ENCODE data around the gene SETX. TPM values are rescaled to one million over a fixed set of nuclear protein-coding genes. Genes with fewer than 3 reads are reported as not detected.

Gene SETX
- total RNA-seq, 1 donor from 2014 or later = 87.4 TPM

DNA sequence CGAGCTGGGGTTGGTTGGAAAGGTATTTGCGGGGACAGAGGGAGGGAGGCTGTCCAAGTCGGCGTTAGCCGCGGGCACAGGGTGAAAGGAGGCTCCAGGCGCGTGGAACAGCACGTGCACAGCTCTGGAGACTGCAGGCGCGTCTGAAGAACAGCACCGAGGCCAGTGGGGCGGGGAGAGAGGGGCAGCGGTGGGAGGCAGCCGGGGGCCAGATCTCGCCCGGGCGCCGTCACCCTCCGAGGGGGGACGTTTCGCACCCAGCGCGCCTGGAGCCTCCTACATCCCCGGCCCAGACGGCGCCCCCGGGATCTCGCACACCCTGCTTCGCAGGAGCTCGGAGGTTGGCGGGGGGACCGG is 113.3 kb downstream of the SETX start:
- no peak for DNase-seq (ENCODE audit: low read depth)

DNA sequence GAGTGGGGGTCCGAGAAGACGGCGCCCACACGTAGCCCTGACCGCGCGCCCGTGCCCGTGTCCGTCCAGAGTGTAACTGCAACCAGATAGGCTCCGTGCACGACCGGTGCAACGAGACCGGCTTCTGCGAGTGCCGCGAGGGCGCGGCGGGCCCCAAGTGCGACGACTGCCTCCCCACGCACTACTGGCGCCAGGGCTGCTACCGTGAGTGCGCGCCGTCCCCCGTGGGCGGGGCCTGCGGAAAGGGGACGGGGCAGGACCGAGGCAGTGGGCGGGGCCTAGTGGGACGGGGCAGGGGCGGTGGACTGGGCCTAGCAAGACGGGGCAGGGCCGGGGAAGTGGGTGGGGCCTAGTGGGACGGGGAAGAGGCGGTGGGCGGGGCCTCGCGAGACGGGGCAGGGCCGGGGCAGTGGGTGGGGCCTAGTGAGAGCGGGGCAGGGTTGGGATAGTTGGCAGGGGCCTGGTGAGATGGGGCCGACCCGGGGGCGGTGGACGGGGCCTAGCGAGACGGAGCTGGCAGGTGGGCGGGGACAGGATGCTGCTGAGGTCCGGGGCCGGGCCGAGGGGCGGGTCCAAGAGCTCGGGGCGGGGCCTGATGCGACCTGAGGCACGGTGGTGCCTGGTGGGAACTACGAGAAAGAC is 113.8 kb downstream of the SETX start:
- DNase-seq (ENCODE audit: low read depth) = peak; percentile 72

DNA sequence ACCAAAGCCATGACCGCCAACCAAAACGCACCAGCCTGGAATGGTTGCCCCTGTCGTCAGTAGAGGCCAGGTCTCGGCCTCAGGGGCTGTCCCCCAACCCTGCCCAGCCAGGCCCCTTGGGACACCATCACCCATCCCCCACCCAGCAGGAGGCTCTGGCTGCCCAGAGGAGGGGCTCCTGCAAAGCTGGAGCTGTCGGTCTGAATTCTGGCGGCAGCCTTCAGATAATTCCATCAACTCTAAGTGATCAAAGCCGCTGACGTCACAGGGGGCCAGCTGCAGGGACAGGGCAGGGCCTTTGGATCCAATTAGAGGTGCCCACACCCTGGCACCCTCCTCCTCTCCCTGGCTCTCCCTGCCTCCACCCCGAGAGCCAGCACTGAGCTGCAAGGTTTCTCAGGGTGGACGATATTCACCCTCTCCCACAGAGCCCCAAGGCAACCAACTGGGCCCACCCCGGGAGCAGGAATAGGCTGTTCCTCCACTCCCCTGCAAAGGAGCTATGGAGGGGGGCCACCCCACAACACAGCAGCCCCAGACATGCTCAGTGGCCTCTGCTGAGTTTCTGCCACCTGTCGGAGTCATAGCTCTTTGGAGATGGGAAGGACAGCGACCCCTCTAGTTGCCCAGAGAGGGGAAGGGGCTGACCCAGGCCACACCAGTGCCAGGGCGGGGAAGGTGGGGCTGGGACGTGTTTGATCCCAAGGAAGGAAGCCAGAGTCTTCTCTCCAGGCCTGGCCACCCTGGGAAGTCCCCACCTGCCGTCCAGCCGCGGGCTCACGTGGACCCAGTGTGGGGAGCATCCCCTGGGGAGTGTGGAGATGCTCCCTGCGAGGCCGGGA is 114.6 kb downstream of the SETX start:
- no peak for DNase-seq (ENCODE audit: low read depth)

DNA sequence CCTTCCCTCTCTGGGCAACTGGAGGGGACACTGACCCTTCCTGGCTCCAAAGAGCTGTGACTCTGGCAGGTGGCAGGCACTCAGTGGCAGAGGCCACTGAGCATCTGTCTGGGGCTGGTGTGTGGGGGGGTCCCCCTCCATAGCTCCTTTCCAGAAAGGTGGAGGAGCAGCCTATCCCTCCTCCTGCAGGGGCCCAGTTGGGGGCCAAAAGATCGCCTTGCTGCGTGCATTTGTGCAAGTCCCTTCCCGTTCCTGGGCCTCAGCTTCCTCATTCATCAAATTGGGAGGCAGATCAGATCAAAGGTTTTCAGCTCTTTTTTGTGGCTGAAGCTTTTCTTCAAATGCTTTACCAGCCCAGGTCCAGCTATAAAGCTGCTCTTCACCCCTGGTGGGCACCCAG is 115.3 kb downstream of the SETX start:
- no peak for DNase-seq (ENCODE audit: low read depth)

DNA sequence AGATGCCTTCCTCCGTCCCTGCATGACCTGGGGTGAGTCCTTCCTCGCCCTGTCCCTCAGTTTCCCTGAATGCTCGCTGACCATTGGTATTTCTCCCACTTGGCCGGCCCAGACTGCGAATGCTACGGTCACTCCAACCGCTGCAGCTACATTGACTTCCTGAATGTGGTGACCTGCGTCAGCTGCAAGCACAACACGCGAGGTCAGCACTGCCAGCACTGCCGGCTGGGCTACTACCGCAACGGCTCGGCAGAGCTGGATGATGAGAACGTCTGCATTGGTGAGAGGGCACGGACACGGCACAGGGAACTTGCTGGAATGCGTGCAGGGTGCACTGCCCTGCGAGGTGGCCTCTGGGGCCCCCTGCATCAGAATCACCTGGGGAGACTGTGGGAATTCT is 115.8 kb downstream of the SETX start:
- DNase-seq (ENCODE audit: low read depth) = no peak

DNA sequence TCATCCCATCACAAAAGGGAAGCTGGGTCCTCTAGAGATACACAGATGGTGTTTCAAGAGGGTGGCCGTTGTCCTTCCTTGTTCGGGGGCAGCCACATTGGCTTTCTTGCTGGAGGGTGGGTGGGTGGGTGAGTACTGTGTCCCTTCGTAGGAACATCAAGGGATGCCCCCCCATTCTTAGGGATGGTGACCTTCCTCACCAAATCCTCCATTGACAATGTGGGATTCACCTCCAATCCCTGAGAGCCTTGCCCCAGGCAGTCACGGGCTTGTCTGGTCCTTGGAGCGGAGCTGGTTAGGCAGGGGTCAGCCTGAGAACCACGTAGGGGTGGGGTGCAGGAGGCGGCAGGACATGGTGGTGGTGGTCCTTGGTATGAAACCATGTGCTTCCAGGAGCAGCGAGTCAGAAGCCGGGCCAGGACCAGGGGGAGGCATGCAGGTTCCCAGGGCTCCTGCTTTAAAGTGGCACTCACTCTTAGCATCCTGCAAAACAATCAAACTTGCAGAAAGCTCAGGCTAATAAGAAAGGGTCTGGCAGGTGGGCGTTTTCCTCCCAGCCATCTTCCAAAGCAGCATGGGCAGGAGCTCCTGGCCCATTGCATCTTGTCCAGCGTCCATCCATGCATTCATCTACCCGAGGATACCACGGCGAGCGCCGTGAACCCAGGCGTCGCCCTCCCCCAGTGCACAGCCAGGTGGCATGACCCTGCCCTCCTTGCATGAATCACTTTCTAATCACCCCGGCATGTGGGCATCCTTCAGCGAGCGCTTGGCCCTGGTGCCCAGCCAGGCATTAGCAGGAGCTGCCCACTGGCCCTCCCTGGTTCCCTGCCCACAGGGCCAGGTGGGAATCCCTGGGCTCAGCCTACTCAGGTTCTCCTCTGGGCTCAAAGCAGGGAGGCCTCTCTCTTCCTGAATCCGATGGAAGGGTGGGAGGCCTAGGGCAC is 116.5 kb downstream of the SETX start:
- DNase-seq (ENCODE audit: low read depth) = no peak

DNA sequence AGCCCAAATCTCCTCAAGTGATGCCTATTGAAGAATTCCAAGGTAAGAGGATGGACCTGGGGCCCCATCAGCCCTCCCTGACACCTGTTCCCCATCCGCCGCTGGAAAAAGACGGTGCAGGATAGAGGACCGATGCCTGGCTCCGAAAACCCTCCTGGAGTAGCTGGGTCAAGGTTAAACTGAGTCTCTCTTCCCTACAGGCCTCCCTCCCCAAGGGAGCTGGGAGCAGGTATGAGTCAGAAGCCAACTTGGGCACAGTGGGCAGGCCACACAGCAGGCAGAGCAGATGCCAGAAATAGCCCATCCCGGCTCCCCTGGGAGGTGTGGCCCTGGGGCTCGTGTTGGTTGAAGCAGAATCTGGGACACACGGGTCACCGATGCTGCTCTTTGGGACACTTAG is 117.3 kb downstream of the SETX start:
- DNase-seq (ENCODE audit: low read depth) = no peak

DNA sequence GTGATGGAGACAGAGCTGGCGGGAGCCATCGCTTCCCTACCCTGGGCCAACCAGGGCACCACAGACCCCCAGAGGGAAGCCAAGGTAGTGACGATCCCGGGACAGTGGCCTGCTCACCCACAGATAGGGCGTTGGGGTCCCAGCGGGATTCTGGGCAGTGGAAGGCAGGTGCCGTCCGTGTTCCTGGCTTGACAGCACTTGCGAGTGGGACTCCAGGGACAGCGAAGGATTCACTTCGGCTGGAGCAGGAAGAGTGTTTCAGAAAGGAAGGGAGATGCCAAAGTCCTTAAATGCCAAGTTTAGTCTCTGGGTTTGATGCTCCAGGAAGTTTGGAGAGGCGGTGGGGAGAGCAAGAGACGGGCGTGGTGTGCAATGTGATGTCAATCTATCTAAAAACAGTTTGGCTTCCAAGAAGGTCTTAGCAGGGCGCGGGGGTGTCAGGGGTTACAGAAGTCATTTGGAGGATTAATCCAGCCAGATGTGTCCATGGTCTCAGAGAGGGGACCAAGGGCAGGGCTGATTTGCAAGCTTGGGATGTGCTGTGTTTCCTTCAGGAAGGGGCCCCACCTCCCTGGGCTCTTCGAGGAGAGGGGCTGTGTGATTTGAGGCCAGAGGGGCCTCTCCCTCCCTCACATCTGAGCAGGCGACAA is 118.0 kb downstream of the SETX start:
- no peak for DNase-seq (ENCODE audit: low read depth)

DNA sequence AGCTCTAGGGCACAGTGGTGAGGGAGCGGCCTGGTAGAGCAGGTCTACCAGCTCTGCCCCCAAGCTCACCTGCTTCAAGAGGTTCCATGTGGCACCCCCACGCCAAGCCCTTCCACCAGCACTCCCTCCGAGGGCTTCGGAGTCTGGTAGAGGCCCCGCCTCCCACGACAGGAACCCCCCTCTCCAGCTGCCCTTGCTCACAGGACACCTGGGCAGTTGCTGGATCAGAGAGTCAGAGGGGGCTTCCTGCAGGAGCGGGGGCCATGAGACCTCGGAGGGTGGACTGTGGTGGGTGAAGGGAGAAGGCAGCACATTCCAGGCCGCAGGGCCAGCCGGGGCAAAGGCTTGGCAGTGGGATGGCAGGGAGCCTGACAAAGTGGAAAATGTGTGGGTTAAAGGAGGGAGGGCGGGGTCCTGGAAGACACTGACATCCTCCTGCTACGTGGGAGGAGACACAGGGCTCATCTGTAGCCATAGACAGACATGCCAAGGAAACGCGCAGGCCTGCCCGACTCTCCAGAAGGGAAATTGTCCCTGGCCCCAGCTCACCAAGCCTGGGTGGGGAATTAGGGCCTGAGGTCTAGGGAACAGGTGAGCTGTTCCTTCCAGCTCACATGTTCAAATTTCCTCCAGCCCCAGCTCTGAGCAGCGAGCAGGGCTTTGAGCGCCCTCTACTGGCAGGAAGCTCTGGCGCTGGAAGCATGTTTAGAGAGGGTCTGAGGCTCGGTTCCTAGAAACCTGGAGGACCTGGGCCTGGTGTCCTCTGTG is 118.7 kb downstream of the SETX start:
- DNase-seq (ENCODE audit: low read depth) = peak; percentile 40

DNA sequence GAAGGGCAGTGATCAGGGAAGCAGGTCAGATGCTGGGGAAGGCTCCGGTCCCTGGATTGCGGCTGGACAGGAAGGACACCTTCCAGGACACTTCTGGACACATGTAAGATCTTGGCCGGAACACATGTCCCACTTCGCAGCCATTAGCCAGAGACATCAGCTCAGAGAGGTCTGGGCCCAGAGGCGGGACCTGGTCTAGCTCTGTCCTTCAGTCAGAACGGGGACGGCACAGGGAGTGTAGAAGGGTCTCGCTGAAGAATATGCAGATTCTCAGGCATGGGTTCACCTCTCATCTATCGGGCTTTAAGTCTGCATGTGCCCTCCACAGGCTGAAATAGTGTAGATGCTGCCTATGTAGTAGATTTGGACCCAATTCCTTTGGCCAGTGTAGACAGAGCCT is 119.7 kb downstream of the SETX start:
- DNase-seq (ENCODE audit: low read depth) = no peak

DNA sequence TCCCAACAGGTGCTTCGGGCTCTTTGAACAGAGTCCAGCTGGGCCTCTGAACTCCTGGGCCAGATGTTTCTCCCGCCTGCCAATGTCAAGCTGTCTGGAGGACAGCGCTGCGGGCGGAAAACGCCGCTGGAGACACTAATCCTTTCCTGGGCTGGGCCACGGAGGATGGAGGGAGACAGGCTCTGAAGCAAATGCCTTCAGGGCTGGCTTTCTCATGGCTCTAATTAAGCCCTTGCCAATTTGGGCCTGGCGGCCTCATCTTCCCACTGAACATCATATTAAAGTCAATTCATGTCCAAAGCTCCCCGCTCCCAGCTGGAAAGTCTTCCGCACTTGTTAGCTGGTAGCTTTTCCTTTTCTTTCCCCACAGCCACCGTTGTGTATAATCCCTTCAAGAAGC is 120.3 kb downstream of the SETX start:
- no peak for DNase-seq (ENCODE audit: low read depth)

DNA sequence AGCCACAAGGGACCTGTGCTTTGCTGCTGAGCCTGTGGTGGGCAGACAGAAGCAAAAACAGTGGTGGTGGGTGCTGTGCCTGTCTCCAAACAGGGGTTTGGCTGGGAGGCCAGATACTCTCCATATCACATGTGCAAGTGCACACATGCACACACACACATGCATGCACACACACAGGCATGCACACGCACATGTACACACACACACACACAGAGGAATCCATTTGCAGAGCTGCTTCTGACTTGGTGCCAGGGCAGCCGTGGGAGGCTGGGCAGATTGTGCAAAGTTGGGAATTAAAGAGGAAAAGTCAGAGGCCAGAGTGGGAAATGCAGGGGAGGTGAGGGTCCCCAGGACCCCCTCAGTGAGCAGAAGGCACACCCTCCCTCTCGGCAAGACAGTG is 121.6 kb downstream of the SETX start:
- no peak for DNase-seq (ENCODE audit: low read depth)

DNA sequence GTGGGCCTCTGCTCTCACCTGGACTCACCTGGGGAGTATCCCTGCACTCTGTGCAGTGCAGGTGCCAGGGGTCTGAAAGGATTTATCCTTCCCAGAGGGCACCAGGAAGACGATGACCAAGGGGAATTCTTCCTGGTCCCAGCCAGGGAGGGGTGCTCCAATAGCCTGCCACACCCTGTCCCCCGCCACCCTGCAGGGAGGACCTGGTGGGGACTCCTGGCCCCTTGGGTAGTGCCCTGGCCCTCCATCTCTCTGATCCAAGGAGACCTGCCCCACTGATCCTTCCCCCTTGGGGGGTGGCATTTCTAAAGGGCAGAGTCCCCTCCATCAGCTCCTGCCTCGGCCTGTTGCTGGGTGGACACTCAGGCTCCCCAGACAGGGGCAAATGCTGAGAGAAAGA is 122.3 kb downstream of the SETX start:
- no peak for DNase-seq (ENCODE audit: low read depth)

DNA sequence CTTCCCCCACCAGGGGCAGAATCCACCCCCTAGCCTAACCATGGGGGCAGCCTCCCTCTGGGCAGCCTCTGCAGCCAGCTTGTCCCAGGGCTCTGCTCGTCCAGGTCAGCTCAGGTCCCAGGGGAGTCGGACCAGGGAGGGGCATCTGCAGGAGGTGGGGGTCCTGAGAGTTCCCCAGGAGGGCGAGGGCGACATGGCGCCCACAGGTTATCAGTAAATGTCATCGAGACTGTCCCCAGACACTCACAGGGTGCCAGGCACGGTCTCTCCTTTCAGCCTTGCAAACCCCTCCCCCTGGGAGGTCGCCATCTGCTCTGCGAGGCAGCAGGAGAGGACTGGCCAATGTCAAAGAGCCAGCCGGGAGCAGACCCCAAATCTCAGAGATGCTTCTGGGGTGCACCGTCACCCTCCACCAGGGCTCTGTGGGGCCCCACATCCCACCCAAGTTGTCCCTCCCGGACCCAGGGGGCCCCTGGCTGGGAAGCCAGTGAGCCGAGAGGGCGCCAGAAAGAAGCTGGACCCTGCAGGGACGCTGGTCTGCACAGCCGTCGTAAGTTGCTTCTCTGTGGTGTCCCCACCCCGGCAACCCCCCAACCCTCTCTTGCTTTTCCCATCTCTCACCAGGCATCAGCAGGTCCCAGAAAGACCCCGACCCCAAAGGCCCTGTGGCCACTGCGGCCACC is 123.6 kb downstream of the SETX start:
- no peak for DNase-seq (ENCODE audit: low read depth)

DNA sequence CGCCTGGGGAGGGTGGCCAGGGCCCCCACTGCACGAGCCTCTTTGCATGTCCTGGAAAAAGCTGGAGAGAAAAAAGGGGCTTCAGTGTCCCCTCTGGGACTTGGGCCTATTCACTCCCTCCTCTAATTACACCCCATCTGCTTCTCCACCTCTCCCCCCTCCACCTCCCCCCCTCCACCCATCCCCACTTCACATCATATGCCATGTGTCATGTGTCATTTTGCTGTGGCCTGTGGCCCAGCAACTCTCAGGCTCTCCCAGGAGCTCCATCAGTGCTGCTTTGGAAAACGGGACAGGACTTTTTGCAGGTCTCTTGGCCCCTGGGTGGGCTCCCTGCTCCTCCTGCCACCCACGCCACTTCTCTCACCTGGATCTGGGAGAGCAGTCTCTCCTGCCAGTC is 124.2 kb downstream of the SETX start:
- no peak for DNase-seq (ENCODE audit: low read depth)

DNA sequence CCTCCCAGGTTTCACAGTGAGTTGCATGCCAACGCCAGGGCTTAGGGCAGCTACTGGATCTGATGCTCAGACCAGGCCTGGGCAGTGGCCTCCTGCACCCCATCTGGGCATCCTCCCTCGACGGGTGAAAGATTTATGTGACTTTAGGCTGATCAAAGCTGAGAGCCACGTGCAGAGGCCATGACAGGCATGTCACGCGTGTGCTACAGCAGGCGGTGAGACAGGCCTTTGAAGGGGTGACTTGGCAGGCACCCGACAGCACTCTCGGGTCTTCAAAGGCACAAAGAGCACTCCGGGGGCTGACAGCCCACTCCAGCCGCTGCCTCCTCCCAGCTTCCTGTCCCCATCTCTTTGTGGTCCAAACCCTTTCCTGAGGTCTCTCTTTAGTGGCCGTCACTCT is 126.7 kb downstream of the SETX start:
- DNase-seq (ENCODE audit: low read depth) = no peak

DNA sequence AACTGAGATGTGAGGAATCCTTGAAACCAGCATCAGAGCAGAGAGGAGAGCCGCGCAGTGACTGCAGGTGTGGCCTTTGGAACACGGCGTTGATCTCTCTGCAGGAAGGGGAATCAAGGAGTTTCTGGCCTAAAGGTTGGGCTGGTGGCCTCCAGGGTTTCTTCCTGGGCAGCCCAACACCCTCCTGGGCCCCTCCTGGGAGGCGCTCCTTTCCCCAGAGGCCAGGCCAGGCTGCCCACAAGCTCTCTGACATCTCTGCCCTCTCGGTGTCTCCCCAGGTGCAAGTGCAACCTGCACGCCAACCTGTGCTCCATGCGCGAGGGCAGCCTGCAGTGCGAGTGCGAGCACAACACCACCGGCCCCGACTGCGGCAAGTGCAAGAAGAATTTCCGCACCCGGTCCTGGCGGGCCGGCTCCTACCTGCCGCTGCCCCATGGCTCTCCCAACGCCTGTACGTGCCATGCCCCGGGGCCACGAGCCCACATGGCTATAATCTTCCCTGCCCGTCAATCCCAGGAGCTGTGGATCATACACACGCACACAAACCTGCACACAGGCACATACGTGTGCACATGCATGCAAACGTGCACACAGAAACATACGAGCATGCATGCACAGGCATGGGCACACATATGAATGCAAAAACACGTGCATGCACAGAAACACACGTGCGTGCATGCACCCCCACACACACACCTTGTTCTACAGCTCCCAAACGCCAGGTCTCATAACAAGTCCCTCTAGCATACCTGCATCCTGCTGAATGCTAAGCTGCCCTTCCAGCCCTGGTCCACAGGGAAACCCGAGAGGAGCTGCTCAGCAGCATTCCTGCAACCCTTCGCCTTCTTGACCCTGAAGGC is 128.0 kb downstream of the SETX start:
- no peak for DNase-seq (ENCODE audit: low read depth)

DNA sequence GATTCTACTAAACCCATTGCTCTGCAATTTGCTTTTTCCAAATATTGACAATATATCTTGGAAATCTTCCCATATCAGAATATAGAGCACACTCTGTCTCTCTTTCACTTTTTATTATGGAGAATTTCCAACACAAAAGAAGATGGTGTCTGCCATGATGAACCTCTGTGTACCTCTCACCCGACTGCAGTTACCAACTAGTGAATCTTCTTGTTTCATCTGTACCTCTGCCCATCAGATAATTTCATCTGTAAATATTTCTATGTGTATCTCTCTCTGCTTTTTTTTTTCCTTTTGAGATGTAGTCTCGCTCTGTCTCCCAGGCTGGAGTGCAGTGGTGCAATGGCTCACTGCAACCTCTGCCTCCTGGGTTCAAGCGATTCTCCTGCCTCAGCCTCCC is 130.1 kb downstream of the SETX start:
- DNase-seq (ENCODE audit: low read depth) = no peak

DNA sequence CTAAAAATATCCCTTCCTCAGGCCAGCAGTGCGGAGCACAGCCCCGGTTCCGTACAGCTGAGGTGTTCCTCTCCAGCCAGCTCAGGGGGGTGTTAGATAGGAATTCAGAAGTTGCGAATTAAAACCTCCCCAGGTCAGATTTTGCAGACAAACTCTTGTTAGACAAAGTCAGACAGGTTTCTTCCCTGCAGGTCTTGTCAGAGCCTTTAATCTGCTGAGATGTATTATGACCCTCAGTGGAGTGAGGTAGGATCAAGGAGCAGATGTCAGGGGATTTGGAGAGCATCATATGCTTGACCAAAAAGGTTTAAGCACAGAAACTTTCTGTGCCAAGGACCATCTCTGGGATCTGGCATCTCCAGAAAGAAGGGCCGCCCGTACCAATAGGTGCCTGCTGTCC is 132.8 kb downstream of the SETX start:
- DNase-seq (ENCODE audit: low read depth) = no peak

DNA sequence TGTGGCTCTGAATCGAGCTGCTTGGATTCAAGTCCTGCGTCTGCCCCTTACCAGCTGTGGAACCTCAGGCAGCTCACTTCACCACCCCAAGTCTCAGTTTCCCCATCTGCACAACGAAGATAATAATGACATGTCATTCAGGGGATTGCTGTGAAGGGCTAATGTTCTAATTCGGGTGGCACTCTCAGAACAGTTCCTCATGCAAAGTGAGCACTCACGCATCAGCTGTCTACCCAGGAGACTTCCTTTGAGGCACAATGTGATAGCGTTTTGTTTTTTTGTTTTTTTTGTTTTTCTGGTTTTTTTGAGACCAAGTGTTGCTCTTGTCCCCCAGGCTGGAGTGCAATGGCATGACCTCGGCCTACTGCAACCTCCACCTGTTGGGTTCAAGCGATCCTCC is 136.6 kb downstream of the SETX start:
- no peak for DNase-seq (ENCODE audit: low read depth)

Data from renal cortical epithelial cell (primary cell).